Mesodermal cell (in vitro differentiated cells): ENCODE results near the gene TTC33.

Source experiments
- H3K27ac ChIP-seq: 2 replicates; pipeline ENCODE4 v1.7.0; 2013; ENCODE audit warnings: mild to moderate bottlenecking, low read depth, low read length, moderate library complexity; ENCODE audit not compliant: severe bottlenecking
- H3K36me3 ChIP-seq: 2 replicates; pipeline ENCODE4 v1.7.1; 2013; ENCODE audit warnings: mild to moderate bottlenecking, low read length, moderate library complexity; ENCODE audit not compliant: control insufficient read depth, insufficient read depth
- H3K4me1 ChIP-seq: one replicate; pipeline ENCODE4 v1.7.1; 2013; ENCODE audit warnings: mild to moderate bottlenecking, low read length; ENCODE audit not compliant: insufficient read depth, control insufficient read depth, poor library complexity, severe bottlenecking
- H3K4me3 ChIP-seq: 2 replicates; pipeline ENCODE4 v1.7.0; 2013; ENCODE audit warnings: low read length, control low read depth, mild to moderate bottlenecking; ENCODE audit not compliant: insufficient read depth, poor library complexity, severe bottlenecking; ENCODE audit errors: extremely low read depth
- H3K9me3 ChIP-seq: 2 replicates; pipeline ENCODE4 v1.7.1; 2013; ENCODE audit warnings: mild to moderate bottlenecking, low read length, moderate library complexity; ENCODE audit not compliant: control insufficient read depth
- WGBS, 2 experiments: methylation state at CpG; one replicate each; pipeline ENCODE4 v1.1.5; 2013; ENCODE audit warnings: missing lambda C conversion rate in 2 of 2; ENCODE audit not compliant: insufficient coverage in 2 of 2; 5-methylcytosine and 5-hydroxymethylcytosine counted together

Gene TTC33

GRCh38 chr5:40481241-40481640 is 274.5 kb downstream of the TTC33 start:
- WGBS, 2 experiments = 95 to 100% methylated on average over 2 of the region's 2 CpGs
- Histone ChIP-seq H3K4me1 (no peaks in the 10 kb centered on the region), H3K4me3 (no peak overlapping the region)

GRCh38 chr5:40480392-40480791 is 275.4 kb downstream of the TTC33 start:
- 88% methylated on average over 1 of the region's 2 CpGs; no CpG with 5 or more reads in 1 of the 2 experiments for WGBS, 2 experiments
- no peak overlapping the region for H3K27ac ChIP-seq
- no peaks in the 10 kb centered on the region for H3K4me1 ChIP-seq
- H3K9me3 ChIP-seq = no peaks in the 10 kb centered on the region
- H3K36me3 ChIP-seq = no peaks in the 10 kb centered on the region
- H3K4me3 ChIP-seq = no peak overlapping the region

More at GRCh38 chr5:40481241-40481640, 274.5 kb downstream of the TTC33 start:
- Histone ChIP-seq H3K9me3 (no peaks in the 10 kb centered on the region), H3K27ac (no peak overlapping the region), H3K36me3 (no peaks in the 10 kb centered on the region)

GRCh38 chr5:40479939-40480338 is 275.8 kb downstream of the TTC33 start:
- H3K4me3 ChIP-seq = no peak overlapping the region
- no peak overlapping the region for H3K27ac ChIP-seq
- no peaks in the 10 kb centered on the region for H3K36me3 ChIP-seq
- no peaks in the 10 kb centered on the region for H3K9me3 ChIP-seq
- 0% methylated on average over 1 of the region's 3 CpGs; no CpG with 5 or more reads in 1 of the 2 experiments for WGBS, 2 experiments
- H3K4me1 ChIP-seq = no peaks in the 10 kb centered on the region

GRCh38 chr5:40478766-40479165 is 277.0 kb downstream of the TTC33 start:
- H3K4me1 ChIP-seq = no peaks in the 10 kb centered on the region
- H3K27ac ChIP-seq = no peak overlapping the region
- WGBS, 2 experiments = 100% methylated on average over 1 of the region's 2 CpGs; no CpG with 5 or more reads in 1 of the 2 experiments
- no peak overlapping the region for H3K4me3 ChIP-seq
- no peaks in the 10 kb centered on the region for H3K9me3 ChIP-seq
- no peaks in the 10 kb centered on the region for H3K36me3 ChIP-seq

GRCh38 chr5:40477856-40478546 is 277.8 kb downstream of the TTC33 start:
- H3K9me3 ChIP-seq = no peaks in the 10 kb centered on the region
- no peak overlapping the region for H3K27ac ChIP-seq
- H3K4me1 ChIP-seq = no peaks in the 10 kb centered on the region
- H3K36me3 ChIP-seq = no peaks in the 10 kb centered on the region
- 89 to 95% methylated on average over 5 to 7 of the region's 8 CpGs for WGBS, 2 experiments
- no peak overlapping the region for H3K4me3 ChIP-seq

GRCh38 chr5:40475561-40475960 is 280.2 kb downstream of the TTC33 start:
- Histone ChIP-seq H3K27ac (no peak overlapping the region), H3K4me3 (no peak overlapping the region), H3K36me3 (no peaks in the 10 kb centered on the region), H3K4me1 (no peaks in the 10 kb centered on the region), H3K9me3 (no peaks in the 10 kb centered on the region)
- 60 to 87% methylated on average over 1 to 3 of the region's 3 CpGs for WGBS, 2 experiments

GRCh38 chr5:40474250-40474649 is 281.5 kb downstream of the TTC33 start:
- H3K36me3 ChIP-seq = no peaks in the 10 kb centered on the region
- H3K4me1 ChIP-seq = no peaks in the 10 kb centered on the region
- WGBS, 2 experiments = 100% methylated on average over 2 of the region's 2 CpGs; no CpG with 5 or more reads in 1 of the 2 experiments
- no peaks in the 10 kb centered on the region for H3K9me3 ChIP-seq
- H3K27ac ChIP-seq = no peak overlapping the region
- H3K4me3 ChIP-seq = no peak overlapping the region

- WGBS, 2 experiments = 91 to 100% methylated on average over 1 of the region's 1 CpG
Measured at GRCh38 chr5:40465416-40465815, 290.3 kb downstream of the TTC33 start.

GRCh38 chr5:40464511-40464910 is 291.2 kb downstream of the TTC33 start:
- H3K4me3 ChIP-seq = no peak overlapping the region
- WGBS, 2 experiments = no CpG with 5 or more reads among the region's 4 CpGs
- no peaks in the 10 kb centered on the region for H3K36me3 ChIP-seq
- H3K27ac ChIP-seq = no peak overlapping the region
- H3K4me1 ChIP-seq = no peaks in the 10 kb centered on the region
- H3K9me3 ChIP-seq = no peaks in the 10 kb centered on the region

More at GRCh38 chr5:40465416-40465815, 290.3 kb downstream of the TTC33 start:
- Histone ChIP-seq H3K27ac (no peak overlapping the region), H3K36me3 (no peaks in the 10 kb centered on the region), H3K9me3 (no peaks in the 10 kb centered on the region), H3K4me1 (no peaks in the 10 kb centered on the region), H3K4me3 (no peak overlapping the region)
